Endothelial cell of umbilical vein (primary cell): ENCODE data around the gene OR9A4. TPM values are rescaled to one million over a fixed set of nuclear protein-coding genes. Genes with fewer than 3 reads are reported as not detected.

ENCODE experiments used
- BruUV-seq: library from RNA; stranded (reverse); fragments of 400-500 nt; replicated peaks from 2 replicates; lab custom pipeline; 2021; lab: Mats Ljungman, UMichigan
- CTCF ChIA-PET: fragments of 300-600, 350-600 bp; sonication (Branson Sonifier 250); formaldehyde crosslinking; loops from one replicate; lab custom pipeline; 2021; ENCODE audit warnings: antibody characterized with exemption, inconsistent platforms; lab: Charles Lee
- POLR2A ChIA-PET: fragments of 300-600, 350-600 bp; sonication (Branson Sonifier 250); formaldehyde crosslinking; loops from one replicate; lab custom pipeline; 2021; ENCODE audit warnings: antibody characterized with exemption, inconsistent platforms; lab: Charles Lee
- DNase-seq: peaks from one replicate; pipeline ENCODE4 v3.0.0-alpha.2; 2011; ENCODE audit warnings: low read depth, low spot score
- FAIRE-seq: peaks from 2 replicates; lab custom pipeline; 2011; peaks lifted over from hg19 to GRCh38; lab: Jason Lieb, UNC
- H2AFZ ChIP-seq: 2 replicates; pipeline ENCODE4 v1.6.0; 2012; ENCODE audit warnings: low read depth, low read length, control low read depth, inconsistent platforms
- H3K27ac ChIP-seq: 2 replicates; pipeline ENCODE4 v1.5.1; 2011; ENCODE audit warnings: low read depth, mild to moderate bottlenecking, control low read depth, low read length, moderate library complexity; ENCODE audit not compliant: insufficient read depth
- H3K27me3 ChIP-seq, 2 experiments: 2 replicates each; pipeline versions ENCODE4 v1.6.0 to v1.6.1; 2011; ENCODE audit warnings: low read length in 2 of 2, mixed read lengths in 1 of 2; ENCODE audit not compliant: control insufficient read depth in 2 of 2, insufficient read depth in 2 of 2
- H3K36me3 ChIP-seq, 2 experiments: 2 replicates in 1 of 2; 3 replicates in 1 of 2; pipeline ENCODE4 v1.5.1; 2011; ENCODE audit warnings: low read length in 2 of 2, mild to moderate bottlenecking in 1 of 2, moderate library complexity in 1 of 2; ENCODE audit not compliant: control insufficient read depth in 2 of 2, insufficient read depth in 2 of 2; ENCODE audit errors: extremely low read depth in 1 of 2
- H3K4me1 ChIP-seq: 3 replicates; pipeline ENCODE4 v1.5.1; 2011; ENCODE audit warnings: mild to moderate bottlenecking, low read length; ENCODE audit not compliant: control insufficient read depth, insufficient read depth; ENCODE audit errors: extremely low read depth
- H3K4me2 ChIP-seq: 2 replicates; pipeline ENCODE4 v1.6.1; 2011; ENCODE audit warnings: low read length, control low read depth, mixed read lengths; ENCODE audit not compliant: insufficient read depth
- H3K4me3 ChIP-seq, 3 experiments: fragments of 200-600 bp in 1 of 3; sonication (generic), shearing (Covaris generic) in 1 of 3; replicated peaks in 1 of 3; 2 replicates each; pipeline ENCODE4 v1.5.1; 2011 to 2016; ENCODE audit warnings: control low read depth in 3 of 3, low read length in 3 of 3, mild to moderate bottlenecking in 2 of 3, inconsistent platforms in 1 of 3, low read depth in 1 of 3, moderate library complexity in 1 of 3; ENCODE audit not compliant: insufficient read depth in 1 of 3
- H3K79me2 ChIP-seq: 2 replicates; pipeline ENCODE4 v1.6.0; 2012; ENCODE audit warnings: low read length, inconsistent platforms; ENCODE audit not compliant: control insufficient read depth, insufficient read depth
- H3K9ac ChIP-seq: replicated peaks from 2 replicates; pipeline ENCODE3; 2011; ENCODE audit warnings: low read length, control low read depth; ENCODE audit not compliant: insufficient read depth; ENCODE audit errors: extremely low read depth
- H3K9me1 ChIP-seq: replicated peaks from 3 replicates; pipeline ENCODE4 v1.6.0; 2011; ENCODE audit warnings: mild to moderate bottlenecking, low read length; ENCODE audit not compliant: control insufficient read depth, insufficient read depth; ENCODE audit errors: extremely low read depth
- H3K9me3 ChIP-seq: replicated peaks from 2 replicates; pipeline ENCODE4 v1.5.1; 2012; ENCODE audit warnings: low read length, inconsistent platforms; ENCODE audit not compliant: control insufficient read depth, insufficient read depth
- H4K20me1 ChIP-seq: replicated peaks from 2 replicates; pipeline ENCODE3; 2011; ENCODE audit warnings: mild to moderate bottlenecking, low read length; ENCODE audit not compliant: control insufficient read depth, insufficient read depth; ENCODE audit errors: extremely low read depth
- CTCF ChIP-seq, 2 donors: IDR thresholded peaks; 1 replicate in 1 of 2; 2 replicates in 1 of 2; pipeline ENCODE4 v1.5.1; 2011; ENCODE audit warnings: low read length in 2 of 2, mild to moderate bottlenecking in 2 of 2, moderate library complexity in 2 of 2, control low read depth in 1 of 2, inconsistent platforms in 1 of 2, low read depth in 1 of 2; ENCODE audit not compliant: insufficient read depth in 1 of 2; ENCODE audit errors: extremely low read depth in 1 of 2
- EZH2 ChIP-seq: IDR thresholded peaks from 2 replicates; pipeline ENCODE4 v1.6.1; 2012; ENCODE audit warnings: borderline replicate concordance, low read depth, mild to moderate bottlenecking, moderate library complexity, low read length, inconsistent platforms; ENCODE audit not compliant: severe bottlenecking
- FOS ChIP-seq: IDR thresholded peaks from 2 replicates; pipeline ENCODE4 v1.6.1; 2011; ENCODE audit warnings: mild to moderate bottlenecking, low read length, moderate library complexity, borderline replicate concordance; ENCODE audit not compliant: insufficient read depth
- GATA2 ChIP-seq: IDR thresholded peaks from 2 replicates; pipeline ENCODE4 v1.7.0; 2011; ENCODE audit warnings: low read depth, mild to moderate bottlenecking, moderate library complexity, mixed read lengths, low read length; ENCODE audit not compliant: insufficient read length, insufficient read depth
- JUN ChIP-seq: IDR thresholded peaks from 2 replicates; pipeline ENCODE4 v1.6.1; 2011; ENCODE audit warnings: borderline replicate concordance, low read depth; ENCODE audit not compliant: insufficient read length, insufficient read depth
- MYC ChIP-seq: IDR thresholded peaks from one replicate; pipeline ENCODE4 v1.6.1; 2011; ENCODE audit warnings: mild to moderate bottlenecking, low read depth, low read length
- POLR2A ChIP-seq: IDR thresholded peaks from 2 replicates; pipeline ENCODE4 v1.6.1; 2012; ENCODE audit warnings: low read depth, mild to moderate bottlenecking, control low read depth, low read length
- POLR2AphosphoS5 ChIP-seq: IDR thresholded peaks from 2 replicates; pipeline ENCODE4 v1.6.1; 2012; ENCODE audit warnings: low read depth, mild to moderate bottlenecking, control low read depth, low read length, moderate library complexity; ENCODE audit not compliant: insufficient read depth
- dilution Hi-C: fragments of 300-500 bp; cut with MboI; formaldehyde crosslinking; loops from one replicate; pipeline ENCODE4 v1.15.0; 2019; ENCODE audit warnings: low sequenced_read_pairs; ENCODE audit not compliant: extremely low pct_ligation_motif_present
- intact Hi-C: fragments of 100-400 bp; cut with micrococcal nuclease; formaldehyde crosslinking; loops from one replicate; pipeline ENCODE4 v1.10.0; 2022
- polyA plus RNA-seq, 4 experiments: library from polyadenylated mRNA; depleted of rRNA in 3 of 4; stranded (reverse) in 3 of 4; unstranded in 1 of 4; fragments of >200 nt; gene quantifications; 2 replicates each; pipeline versions ENCODE4 v1.2.1 to v1.2.3, GENCODE V29; 2011 to 2012; ENCODE audit warnings: missing spikeins in 1 of 4
- total RNA-seq: library from RNA; stranded (reverse); gene quantifications from 2 replicates; pipeline ENCODE4 v1.2.3, GENCODE V29; 2021
- TF ChIP-seq, protein P1 (sequence below): IDR thresholded peaks from 2 replicates; pipeline ENCODE4 v1.6.1; 2011; ENCODE audit not compliant: insufficient read depth, insufficient read length

The OR9A4 gene
- total and polyA plus RNA-seq, 2 donors (not counting 3 experiments of a cell fraction or from before 2014, with no cell fraction given): not detected

GRCh38 chr7:141915565-141915964 is 634 bp upstream of the OR9A4 start:
- TF ChIP-seq GATA2 (no peak), CTCF (IDR thresholded peaks at IDR 0.05; ENCODE audit: extremely low read depth in 1 of 2, insufficient read depth in 1 of 2, low read depth in 1 of 2, low read length in 2 of 2) (no peak), POLR2AphosphoS5 (no peak), FOS (no peak), MYC (no peak), POLR2A (no peak), JUN (no peak), EZH2 (no peak)
- TF ChIP-seq, protein P1, sequence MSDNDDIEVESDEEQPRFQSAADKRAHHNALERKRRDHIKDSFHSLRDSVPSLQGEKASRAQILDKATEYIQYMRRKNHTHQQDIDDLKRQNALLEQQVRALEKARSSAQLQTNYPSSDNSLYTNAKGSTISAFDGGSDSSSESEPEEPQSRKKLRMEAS: no peak
- no peak overlapping the region for H3K4me3 ChIP-seq
- no peaks in the 10 kb centered on the region for H3K27me3 ChIP-seq
- no peaks in the 10 kb centered on the region for H3K36me3 ChIP-seq
- H3K9me3 ChIP-seq: no peaks in the 10 kb centered on the region
- H3K9ac ChIP-seq: no peak overlapping the region
- H3K9me1 ChIP-seq: no peaks in the 10 kb centered on the region
- DNase-seq: no peak
- H3K4me2 ChIP-seq: no peak overlapping the region
- no peak for FAIRE-seq
- intact Hi-C loops: no loop called here
- no peak overlapping the region for H3K27ac ChIP-seq
- H4K20me1 ChIP-seq: no peaks in the 10 kb centered on the region
- POLR2A ChIA-PET: no interaction called here
- CTCF ChIA-PET: no interaction called here
- H3K4me1 ChIP-seq: no peaks in the 10 kb centered on the region
- dilution Hi-C loops: no loop called here
- H2AFZ ChIP-seq: no peak overlapping the region
- no peaks in the 10 kb centered on the region for H3K79me2 ChIP-seq
- BruUV-seq: no TSS peak
